Medulla oblongata (tissue), 1 donor: ENCODE results near the gene TMEM89.

Experiments
- DNase-seq: peaks from one replicate; pipeline ENCODE4 v3.0.0-alpha.2; 2015; ENCODE audit errors: extremely low spot score

TMEM89 gene

GRCh38 chr3:48621461-48621869 lies at the start of gene TMEM89:
TSS of gene TMEM89 (minus strand) at chr3:48621769. CDS start at chr3:48621756, 13 bp downstream.
- DNase-seq: no peak

GRCh38 chr3:48664929-48665328 lies 43.4 kb upstream of the TMEM89 start:
- DNase-seq: no peak

- DNase-seq: no peak
Observed at GRCh38 chr3:48664313-48664644, 42.7 kb upstream of the TMEM89 start.

- DNase-seq: peak; percentile 97
Observed at GRCh38 chr3:48663489-48664312, 42.1 kb upstream of the TMEM89 start.

- peak; percentile 82 for DNase-seq
Observed at GRCh38 chr3:48662753-48663488, 41.4 kb upstream of the TMEM89 start, which contains the start of gene CELSR3. TSS of gene CELSR3 (minus strand) at chr3:48662886. CDS start at chr3:48662634, 252 bp downstream.

GRCh38 chr3:48662145-48662752 lies 40.7 kb upstream of the TMEM89 start:
- DNase-seq: no peak

- DNase-seq: peak; percentile 50
Observed at GRCh38 chr3:48661501-48662144, 40.1 kb upstream of the TMEM89 start.

GRCh38 chr3:48660800-48661400 lies 39.3 kb upstream of the TMEM89 start:
- DNase-seq: no peak

- no peak for DNase-seq
Observed at GRCh38 chr3:48656841-48657281, 35.3 kb upstream of the TMEM89 start.

- peak; percentile 51 for DNase-seq
Observed at GRCh38 chr3:48656061-48656840, 34.7 kb upstream of the TMEM89 start.

- DNase-seq: no peak
Observed at GRCh38 chr3:48655606-48656005, 34.0 kb upstream of the TMEM89 start.

- DNase-seq: no peak
Observed at GRCh38 chr3:48655063-48655462, 33.5 kb upstream of the TMEM89 start.

GRCh38 chr3:48652923-48653715 lies 31.6 kb upstream of the TMEM89 start:
- DNase-seq: no peak

- no peak for DNase-seq
Observed at GRCh38 chr3:48651771-48652170, 30.2 kb upstream of the TMEM89 start.

GRCh38 chr3:48650723-48651122 lies 29.2 kb upstream of the TMEM89 start:
- no peak for DNase-seq

- DNase-seq: no peak
Observed at GRCh38 chr3:48648188-48648850, 26.8 kb upstream of the TMEM89 start.

- no peak for DNase-seq
Observed at GRCh38 chr3:48647714-48648113, 26.1 kb upstream of the TMEM89 start.

GRCh38 chr3:48644898-48645760 lies 23.6 kb upstream of the TMEM89 start:
- DNase-seq: no peak
